AG04450 (cell line): Measurements from ENCODE around the gene TAS2R39. TPM values are rescaled to one million over a fixed set of nuclear protein-coding genes. Genes with fewer than 3 reads are reported as not detected.

Experiments
- CTCF ChIA-PET: fragments of 300-600, 350-600 bp; formaldehyde crosslinking; extraction: SDS; loops from one replicate; lab custom pipeline; 2022; ENCODE audit warnings: antibody characterized with exemption, inconsistent platforms; lab: Charles Lee
- POLR2A ChIA-PET: fragments of 350-600 bp; formaldehyde crosslinking; extraction: SDS; loops from one replicate; lab custom pipeline; 2021; ENCODE audit warnings: antibody characterized with exemption, inconsistent platforms; lab: Yijun Ruan, JAX
- DNase-seq: peaks from one replicate; pipeline ENCODE4 v3.0.0-alpha.2; 2011; ENCODE audit warnings: low read depth, low spot score
- H3K27ac ChIP-seq: one replicate; pipeline ENCODE4 v1.5.1; 2012; ENCODE audit warnings: low read depth, low read length, control low read depth
- H3K27me3 ChIP-seq: one replicate; pipeline ENCODE4 v1.6.0; 2012; ENCODE audit warnings: low read length; ENCODE audit not compliant: control insufficient read depth, insufficient read depth
- H3K4me3 ChIP-seq: 2 replicates; pipeline ENCODE4 v1.5.1; 2011; ENCODE audit warnings: mild to moderate bottlenecking, low read depth, low read length, control low read depth
- H3K9me3 ChIP-seq: 2 replicates; pipeline ENCODE4 v1.5.1; 2012; ENCODE audit warnings: low read length; ENCODE audit not compliant: control insufficient read depth, insufficient read depth
- CTCF ChIP-seq: IDR thresholded peaks from 2 replicates; pipeline ENCODE4 v1.5.1; 2011; ENCODE audit warnings: low read depth, low read length, control low read depth, inconsistent platforms
- polyA plus RNA-seq: library from polyadenylated mRNA; depleted of rRNA; stranded (reverse); fragments of >200 nt; gene quantifications from 2 replicates; pipeline ENCODE4 v1.2.3, GENCODE V29; 2011

Gene TAS2R39
- polyA plus RNA-seq, 1 experiment, result not detected

GRCh38 chr7:143214789-143215679 lies 31.8 kb downstream of the TAS2R39 start:
- CTCF ChIA-PET, result interaction anchor here (0.6 to 8.8 kb wide), 101 partner anchors 9 to 1311 kb away, joined by 3 to 406 read pairs (median 4); partner anchors contain the start of genes CASP2, EPHB6, GSTK1 and TAS2R39
- TF ChIP-seq CTCF, result peak; percentile 100
- POLR2A ChIA-PET, result interaction anchor here (0.5 kb wide), 1 partner anchor 207 kb away, joined by 3 read pairs; no protein-coding TSS in a partner anchor

GRCh38 chr7:143216151-143216550 lies 32.9 kb downstream of the TAS2R39 start:
- ChIA-PET POLR2A (no interaction called here), CTCF (interaction anchor here (0.9 to 8.8 kb wide), 38 partner anchors 8 to 824 kb away, joined by 3 to 406 read pairs (median 4); partner anchors contain the start of genes CASP2 and TAS2R39)
- Histone ChIP-seq H3K27me3 (no peaks in the 10 kb centered on the region), H3K27ac (no peak overlapping the region), H3K9me3 (no peaks in the 10 kb centered on the region), H3K4me3 (no peak overlapping the region)
- no peak for TF ChIP-seq CTCF
- DNase-seq, result no peak

More at GRCh38 chr7:143214789-143215679, 31.8 kb downstream of the TAS2R39 start:
- no peaks in the 10 kb centered on the region for H3K27me3 ChIP-seq
- no peak overlapping the region for H3K27ac ChIP-seq
- no peak overlapping the region for H3K4me3 ChIP-seq
- peak; percentile 71 for DNase-seq
- H3K9me3 ChIP-seq, result no peaks in the 10 kb centered on the region

GRCh38 chr7:143216686-143217085 lies 33.5 kb downstream of the TAS2R39 start:
- no peaks in the 10 kb centered on the region for H3K9me3 ChIP-seq
- H3K4me3 ChIP-seq, result no peak overlapping the region
- CTCF ChIA-PET, result interaction anchor here (0.9 to 8.8 kb wide), 8 partner anchors 14 to 363 kb away, joined by 3 to 406 read pairs (median 4); no protein-coding TSS in a partner anchor
- no peaks in the 10 kb centered on the region for H3K27me3 ChIP-seq
- no peak for TF ChIP-seq CTCF
- DNase-seq, result no peak
- POLR2A ChIA-PET, result no interaction called here
- no peak overlapping the region for H3K27ac ChIP-seq

GRCh38 chr7:143217806-143218205 lies 34.6 kb downstream of the TAS2R39 start:
- POLR2A ChIA-PET, result no interaction called here
- Histone ChIP-seq H3K27ac (no peak overlapping the region), H3K4me3 (no peak overlapping the region), H3K27me3 (peaks cover 7% of the 10 kb centered on the region), H3K9me3 (no peaks in the 10 kb centered on the region)
- TF ChIP-seq CTCF, result no peak
- CTCF ChIA-PET, result interaction anchor here (3.8 to 8.8 kb wide), 2 partner anchors 22 to 214 kb away, joined by 61 to 406 read pairs; no protein-coding TSS in a partner anchor
- DNase-seq, result no peak
